GM21737 (cell line): ENCODE measurements around the gene BPHL.
"Not testable (repeated sequence)": the region's sequence is repeated elsewhere in the genome, so short reads cannot be mapped to it uniquely, and the experiment has no call there.

ENCODE experiments used
- ATAC-seq: cut with Tn5 transposase; IDR thresholded peaks from one replicate; pipeline ENCODE4 v1.9.1; 2021; ENCODE audit warnings: mild to moderate bottlenecking, moderate library complexity; ENCODE audit not compliant: unreplicated experiment

The BPHL gene

GRCh38 chr6:3120765-3121089, 2.2 kb downstream of the BPHL start:
- ATAC-seq: no peak

- no peak for ATAC-seq
Observed at GRCh38 chr6:3122823-3123182, 4.3 kb downstream of the BPHL start.

- no peak for ATAC-seq
Observed at GRCh38 chr6:3124667-3125066, 6.2 kb downstream of the BPHL start.

GRCh38 chr6:3125815-3126214, 7.3 kb downstream of the BPHL start:
- no peak for ATAC-seq

GRCh38 chr6:3128356-3129108, 10.0 kb downstream of the BPHL start:
- no peak for ATAC-seq

GRCh38 chr6:3131695-3132094, 13.2 kb downstream of the BPHL start:
- no peak for ATAC-seq

- ATAC-seq: no peak
Observed at GRCh38 chr6:3133515-3133914, 15.0 kb downstream of the BPHL start.

GRCh38 chr6:3135668-3136291, 17.3 kb downstream of the BPHL start:
- no peak for ATAC-seq

GRCh38 chr6:3136292-3137011, 17.9 kb downstream of the BPHL start:
- no peak for ATAC-seq

- no peak for ATAC-seq
Observed at GRCh38 chr6:3137057-3137777, 18.7 kb downstream of the BPHL start.

- not testable (repeated sequence) for ATAC-seq
Observed at GRCh38 chr6:3137873-3138272, 19.4 kb downstream of the BPHL start.

- ATAC-seq: no peak
Observed at GRCh38 chr6:3138341-3138740, 19.8 kb downstream of the BPHL start.

GRCh38 chr6:3139090-3139903, 20.8 kb downstream of the BPHL start:
- no peak for ATAC-seq

GRCh38 chr6:3140201-3140600, 21.7 kb downstream of the BPHL start:
- no peak for ATAC-seq

- ATAC-seq: no peak
Observed at GRCh38 chr6:3142536-3142935, 24.0 kb downstream of the BPHL start.

GRCh38 chr6:3143158-3143557, 24.6 kb downstream of the BPHL start:
- no peak for ATAC-seq

- no peak for ATAC-seq
Observed at GRCh38 chr6:3144571-3144970, 26.1 kb downstream of the BPHL start.

GRCh38 chr6:3147914-3148757, 29.6 kb downstream of the BPHL start:
- ATAC-seq: no peak

- no peak for ATAC-seq
Observed at GRCh38 chr6:3151691-3152090, 33.2 kb downstream of the BPHL start.

- ATAC-seq: no peak
Observed at GRCh38 chr6:3152689-3153088, 34.2 kb downstream of the BPHL start.
